Stimulated activated CD8-positive, alpha-beta memory T cell treated with anti-CD3 and anti-CD28 coated beads, Interleukin-15, amount 100 ng/mL, for 48 hours (primary cell): Measurements from ENCODE around the gene MGARP.
"Not testable (repeated sequence)": the region's sequence is repeated elsewhere in the genome, so short reads cannot be mapped to it uniquely, and the experiment has no call there.

Experiments used
- DNase-seq, 2 donors: peaks; one replicate each; pipeline ENCODE4 v3.0.0-alpha.2; 2020; ENCODE audit warnings: low read depth in 2 of 2

MGARP gene

DNA sequence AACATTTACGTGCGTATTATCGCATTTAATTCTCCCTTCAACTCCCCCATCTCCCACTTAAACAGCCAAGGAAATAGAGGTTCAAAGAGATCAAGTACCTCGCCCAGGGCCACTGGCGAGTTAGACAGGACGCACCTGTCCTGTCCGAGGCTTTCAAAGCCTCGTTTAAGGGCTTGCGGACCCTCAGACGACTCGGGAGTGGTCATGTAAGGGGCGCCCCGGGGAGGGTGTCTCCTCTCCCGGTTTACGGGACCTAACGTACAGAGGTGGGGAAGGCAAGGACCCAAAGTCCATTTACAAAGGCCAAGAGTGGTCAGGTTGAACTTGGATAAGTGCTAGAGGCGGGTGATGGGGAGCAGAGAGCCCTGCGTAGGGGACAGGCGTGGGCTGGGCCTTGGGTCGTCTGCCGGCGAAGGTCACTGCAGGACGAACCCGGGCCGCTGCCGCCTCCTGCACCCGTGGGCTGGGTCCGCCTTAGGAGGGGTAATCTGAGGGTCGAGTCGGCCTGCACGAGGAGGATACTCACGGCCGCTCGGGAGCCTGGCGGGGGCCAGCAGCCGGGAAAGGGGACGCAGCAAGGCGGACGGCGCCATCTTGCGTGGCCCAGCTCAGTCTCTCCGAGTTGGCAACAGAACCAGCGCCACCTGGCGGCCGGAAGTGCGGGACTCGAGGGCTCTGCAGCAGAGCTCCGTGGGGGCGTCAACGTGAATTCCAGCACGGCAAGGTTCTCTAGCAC is 15.3 kb upstream of the MGARP start:
- peak; percentile 92 to 94 for DNase-seq

DNA sequence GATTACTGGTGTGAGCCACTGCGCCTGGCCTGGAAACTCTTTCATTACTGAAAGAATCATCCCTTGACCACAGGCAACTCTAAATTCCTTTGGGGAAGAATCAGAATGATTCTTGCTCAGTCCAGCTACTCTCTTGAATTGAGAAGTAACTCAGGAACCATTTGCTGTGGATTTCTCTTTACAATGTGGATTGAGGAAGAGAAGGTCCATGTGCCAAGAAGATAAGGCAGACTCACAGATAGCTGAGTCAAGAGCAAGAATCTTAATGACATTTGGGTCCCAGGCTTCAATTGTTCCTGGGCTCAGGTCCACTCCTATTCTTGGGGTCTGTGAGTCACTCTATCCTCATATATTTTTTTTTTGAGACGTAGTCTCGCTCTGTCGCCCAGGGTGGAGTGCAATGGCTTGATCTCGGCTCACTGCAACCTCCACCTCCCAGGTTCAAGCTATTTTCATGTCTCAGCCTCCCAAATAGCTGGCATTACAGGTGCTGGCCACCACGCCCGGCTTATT is 6.2 kb upstream of the MGARP start:
- DNase-seq, result no peak

DNA sequence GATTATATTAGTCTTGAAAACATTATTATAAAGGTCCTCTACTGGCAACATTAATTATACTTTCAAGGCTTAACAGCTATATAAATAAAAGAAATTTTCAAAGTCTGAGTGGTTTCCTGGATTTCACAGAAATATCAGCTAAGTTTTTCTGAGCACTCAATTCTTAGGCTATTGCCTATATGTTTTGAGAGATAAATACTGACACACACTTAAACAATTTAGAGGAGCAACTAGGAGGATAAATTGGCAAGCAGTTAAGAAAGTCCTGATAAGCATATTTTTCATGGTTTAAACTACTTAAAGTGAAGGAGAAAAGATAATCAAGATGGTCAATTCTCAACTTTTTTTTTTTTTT is 2.7 kb upstream of the MGARP start:
- no peak for DNase-seq

DNA sequence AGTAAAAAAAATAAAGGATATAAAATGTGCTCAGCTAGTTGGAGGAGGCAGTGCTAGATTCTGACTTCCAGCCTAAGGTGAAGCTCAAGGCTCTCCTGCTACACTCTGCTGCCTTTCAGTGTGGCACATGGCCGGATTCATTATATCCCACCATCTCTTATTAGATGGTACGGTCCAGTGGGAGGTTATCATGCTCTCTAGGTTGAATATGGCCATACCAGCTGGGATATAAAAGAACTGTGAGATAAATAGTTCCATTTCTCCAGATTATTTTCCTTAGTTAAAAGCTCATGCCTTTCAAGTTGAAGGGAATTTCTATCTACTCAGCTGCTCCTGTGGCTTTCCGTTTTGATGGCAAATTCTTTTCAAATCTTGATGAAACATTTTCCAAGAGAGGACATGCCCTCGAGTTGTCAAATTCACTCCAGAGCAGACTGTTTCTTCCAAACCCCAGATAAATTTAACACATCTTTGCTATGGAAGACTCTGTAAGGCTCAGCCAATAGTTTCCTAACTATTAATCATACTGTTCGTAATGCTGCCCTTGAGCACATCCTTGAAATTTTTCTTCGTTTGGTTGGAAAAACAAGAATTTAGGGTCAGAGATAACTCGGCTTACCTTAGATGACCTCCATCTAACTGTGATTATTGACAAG is 2.2 kb upstream of the MGARP start:
- no peak for DNase-seq

DNA sequence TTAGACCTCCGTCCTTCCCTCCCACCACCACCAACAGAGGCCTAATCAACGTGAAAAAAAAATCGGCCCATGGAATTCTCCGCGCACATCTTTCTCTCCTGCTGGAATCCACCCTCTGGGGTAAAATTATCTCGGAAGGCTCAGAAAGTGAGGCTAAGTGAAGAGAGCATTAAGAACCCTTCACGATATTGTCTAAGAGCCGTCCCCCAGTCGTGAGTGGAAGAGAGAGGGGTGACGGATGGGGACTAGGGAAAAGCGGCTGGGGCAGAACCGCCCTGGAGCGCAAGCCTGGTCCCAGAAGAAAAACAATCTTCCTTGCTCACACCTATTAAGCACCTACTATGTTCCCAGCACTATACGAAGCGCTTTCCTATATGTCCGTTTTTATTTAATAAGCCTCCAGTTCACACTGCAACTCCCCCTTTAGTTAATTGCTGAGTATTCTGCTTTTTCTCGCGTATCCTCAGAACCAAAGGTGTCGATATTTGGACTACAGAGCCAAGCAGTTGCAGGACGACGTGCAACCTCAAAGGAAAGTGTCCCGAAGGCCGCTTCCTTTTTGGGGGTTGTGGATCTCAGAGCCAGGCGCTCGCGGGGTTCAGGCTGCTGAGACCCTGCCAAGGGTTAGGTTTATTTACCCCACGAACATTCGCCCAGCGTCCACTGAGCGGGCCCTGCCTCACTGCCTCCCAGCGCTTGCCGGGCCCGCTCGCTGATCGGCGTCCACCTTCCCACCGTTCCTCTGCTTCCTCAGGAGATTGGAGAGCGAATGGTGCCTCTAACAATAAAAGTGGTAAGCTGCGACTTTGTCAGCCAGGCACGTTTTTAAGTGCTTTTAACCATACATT is 889 bp downstream of the MGARP start:
- DNase-seq, result no peak

DNA sequence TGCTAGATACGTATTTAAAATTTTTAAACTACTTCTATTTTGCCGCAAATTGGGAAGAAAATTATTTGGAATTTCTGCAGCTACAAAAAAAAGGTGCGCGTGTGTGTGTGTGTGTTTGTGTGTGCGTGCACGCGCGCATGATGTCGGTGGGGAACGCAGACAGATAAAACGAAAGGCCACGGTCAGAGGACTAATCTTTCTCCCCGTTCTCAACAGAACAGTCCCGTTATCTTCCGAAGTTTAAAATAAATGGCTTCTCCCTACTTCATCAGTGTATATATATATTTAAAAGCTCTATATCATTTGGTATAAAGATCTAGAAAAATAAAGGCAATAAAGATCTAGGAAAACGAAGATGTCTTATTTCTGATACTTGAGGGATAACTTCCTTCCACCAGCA is 1.5 kb downstream of the MGARP start:
- DNase-seq, result no peak

DNA sequence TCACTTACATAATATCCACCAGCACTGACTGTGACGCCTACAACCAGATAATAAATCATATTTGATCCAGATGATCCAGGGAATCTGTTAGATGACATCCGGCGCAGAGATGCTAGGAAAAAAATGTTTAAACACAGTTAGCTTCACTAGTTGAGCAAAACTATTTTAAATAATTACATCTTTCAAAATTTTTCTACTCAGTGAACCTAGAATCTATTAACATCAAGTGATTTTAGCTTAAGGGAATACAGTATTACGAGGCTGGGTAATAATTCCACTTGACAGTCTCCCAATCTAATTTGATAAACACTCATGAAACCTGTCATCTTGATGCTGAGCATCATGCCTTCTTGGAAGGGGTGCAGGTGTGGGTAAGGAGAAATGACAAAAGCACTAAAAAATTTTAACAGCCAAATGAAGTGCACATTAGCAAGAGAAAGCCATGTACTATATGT is 4.7 kb downstream of the MGARP start:
- no peak for DNase-seq

DNA sequence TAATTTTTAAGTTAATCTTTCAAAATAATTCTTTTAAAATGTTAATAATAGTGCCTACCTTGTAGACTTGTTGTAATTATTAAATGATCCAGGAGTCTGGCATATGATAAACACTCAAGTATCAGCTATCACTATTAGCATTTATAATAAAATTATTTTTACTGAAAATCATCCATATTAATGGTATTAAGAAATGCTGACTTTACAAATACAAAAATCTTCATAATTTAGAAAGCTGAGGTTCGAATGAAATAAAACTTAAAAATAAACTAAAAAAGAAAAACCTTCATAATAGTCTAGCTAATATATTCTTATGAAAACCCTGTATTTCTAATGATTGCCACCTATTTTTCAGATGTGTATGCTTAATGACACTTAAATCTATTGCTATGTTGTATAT is 5.2 kb downstream of the MGARP start:
- DNase-seq, result no peak

DNA sequence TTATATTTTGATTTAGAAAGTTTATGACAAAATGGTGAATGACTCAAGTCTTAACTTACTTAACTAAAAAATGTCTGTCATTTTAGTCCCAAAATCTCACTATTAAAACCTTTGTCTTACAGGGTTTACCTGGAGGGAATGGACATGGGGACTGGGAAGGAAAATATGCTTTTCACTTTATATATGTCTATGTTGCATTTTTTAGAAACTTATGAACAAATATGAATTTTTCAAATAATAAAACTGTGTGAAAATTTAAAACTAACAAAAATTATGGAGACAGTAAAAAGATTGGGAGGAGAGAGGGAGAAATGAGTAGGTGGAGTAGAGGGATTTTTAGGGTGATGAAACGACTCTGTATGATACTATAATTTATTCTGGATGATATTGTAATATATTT is 6.2 kb downstream of the MGARP start:
- no peak for DNase-seq

DNA sequence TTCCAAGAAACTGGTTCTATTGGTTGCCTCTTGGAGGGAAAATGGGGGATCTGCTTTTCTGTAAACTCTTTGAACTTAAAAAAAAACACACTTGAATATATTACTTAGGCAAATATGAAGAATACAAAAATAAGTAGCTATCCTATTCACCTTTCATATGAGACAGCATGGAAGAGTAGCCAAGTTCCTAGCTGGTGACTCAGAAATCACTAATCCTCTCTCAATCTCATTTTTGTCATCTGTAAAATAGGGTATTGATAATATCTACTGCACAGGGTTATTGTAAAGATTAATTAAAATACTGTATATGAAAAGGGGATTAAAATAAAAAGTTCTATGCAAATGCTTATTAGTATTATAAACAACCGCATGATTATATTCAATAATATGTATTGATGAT is 12.7 kb downstream of the MGARP start:
- DNase-seq, result no peak

DNA sequence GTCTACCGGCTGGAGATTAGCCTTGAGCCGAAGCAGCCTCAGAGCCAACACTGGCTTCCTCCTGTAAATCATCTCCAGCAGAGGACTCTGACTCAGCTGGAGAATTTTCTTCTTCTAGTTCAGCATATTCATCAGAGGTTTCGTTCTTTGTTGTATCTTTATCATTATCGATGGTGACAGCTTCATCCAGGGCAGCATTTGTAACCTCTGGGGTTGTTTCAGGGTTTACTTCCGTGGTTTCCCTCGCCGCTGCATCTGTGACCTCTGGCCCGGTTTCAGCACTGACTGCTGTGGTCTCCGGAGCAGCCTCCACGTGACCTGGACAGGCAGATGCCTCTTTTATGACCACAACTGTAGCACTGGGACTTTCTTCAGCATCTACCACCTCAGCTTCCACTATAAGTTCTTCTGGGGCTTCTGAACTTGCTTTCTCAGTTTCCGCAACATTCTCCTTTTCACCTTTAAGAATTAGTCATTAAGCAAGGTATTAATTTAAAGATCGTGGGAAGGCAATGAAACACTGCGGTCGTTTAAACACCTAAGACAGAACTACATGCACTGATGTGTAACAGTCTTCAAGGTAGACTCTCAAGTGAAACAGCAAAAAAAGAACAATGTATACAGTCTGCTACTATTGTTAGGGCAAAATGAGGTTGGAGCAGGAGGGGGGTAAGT is 13.3 kb downstream of the MGARP start:
- DNase-seq, result peak; percentile 83 to 85

DNA sequence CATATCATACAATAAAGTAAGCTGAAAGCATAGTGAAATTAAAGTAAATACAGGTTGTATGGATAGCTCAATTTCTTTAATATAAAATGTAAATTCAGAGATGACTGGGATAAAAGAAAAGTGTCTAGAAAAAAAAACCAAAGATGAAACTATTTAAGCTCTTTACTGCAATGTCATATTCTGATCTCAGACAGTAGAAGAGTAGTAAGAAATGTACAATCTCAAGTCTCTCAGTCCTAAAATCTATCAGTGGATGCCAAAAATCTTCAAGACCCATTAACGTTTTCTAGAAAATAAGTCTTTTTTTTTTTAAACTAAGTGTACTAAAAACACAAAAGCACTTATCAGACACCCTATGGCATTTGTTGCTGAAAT is 13.8 kb downstream of the MGARP start:
- DNase-seq, result no peak

DNA sequence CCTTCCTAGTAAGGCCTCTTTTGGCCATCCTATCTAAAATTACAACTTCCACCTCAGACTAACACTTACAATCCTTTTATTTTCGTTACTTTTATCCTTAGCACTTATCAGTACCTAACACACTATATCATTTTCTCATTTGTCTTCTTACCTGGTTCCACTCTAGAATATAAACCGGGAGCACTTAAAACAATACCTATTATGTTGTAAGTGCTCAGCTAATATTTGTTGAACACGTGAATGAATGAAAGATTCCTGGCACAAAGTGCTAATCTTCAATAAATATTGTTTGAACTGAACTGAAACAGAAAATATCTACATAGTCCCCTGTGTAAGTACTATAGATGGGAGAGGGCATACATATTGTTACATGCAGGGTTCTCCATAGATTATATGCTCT is 14.4 kb downstream of the MGARP start:
- no peak for DNase-seq

DNA sequence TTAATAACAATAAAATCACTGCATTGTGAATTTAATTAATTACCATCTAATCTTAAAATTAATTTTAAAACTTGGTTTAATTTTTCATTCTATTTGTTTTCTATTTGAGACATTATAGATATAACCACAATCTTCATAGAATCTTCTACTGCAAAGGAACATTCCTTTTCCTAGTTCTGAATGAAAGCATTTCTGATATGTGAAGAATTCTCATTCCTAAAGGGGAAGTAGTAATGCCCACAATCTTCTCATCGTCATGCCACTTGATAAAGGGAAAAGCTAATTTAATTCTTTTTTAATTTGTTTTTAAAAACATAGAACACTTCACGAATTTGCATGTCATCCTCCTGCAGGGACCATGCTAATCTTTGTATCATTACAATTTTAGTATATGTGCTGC is 23.7 kb downstream of the MGARP start:
- no peak for DNase-seq

DNA sequence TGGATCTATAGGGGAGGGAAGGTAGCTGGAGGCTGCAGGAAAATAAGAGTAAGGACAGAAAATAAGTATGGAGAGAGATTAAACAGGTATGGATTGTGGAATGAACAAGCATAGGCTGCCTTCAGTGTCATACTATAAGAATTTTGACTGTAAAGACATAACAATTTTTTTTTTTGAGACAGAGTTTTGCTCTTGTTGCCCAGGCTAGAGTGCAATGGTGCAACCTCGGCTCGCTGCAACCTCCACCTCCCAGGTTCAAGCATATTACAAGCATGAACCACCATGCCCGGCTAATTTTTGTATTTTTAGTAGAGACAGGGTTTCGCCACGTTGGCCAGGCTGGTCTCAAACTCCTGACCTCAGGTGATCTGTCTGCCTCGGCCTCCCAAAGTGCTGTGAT is 24.4 kb downstream of the MGARP start:
- not testable (repeated sequence) for DNase-seq

DNA sequence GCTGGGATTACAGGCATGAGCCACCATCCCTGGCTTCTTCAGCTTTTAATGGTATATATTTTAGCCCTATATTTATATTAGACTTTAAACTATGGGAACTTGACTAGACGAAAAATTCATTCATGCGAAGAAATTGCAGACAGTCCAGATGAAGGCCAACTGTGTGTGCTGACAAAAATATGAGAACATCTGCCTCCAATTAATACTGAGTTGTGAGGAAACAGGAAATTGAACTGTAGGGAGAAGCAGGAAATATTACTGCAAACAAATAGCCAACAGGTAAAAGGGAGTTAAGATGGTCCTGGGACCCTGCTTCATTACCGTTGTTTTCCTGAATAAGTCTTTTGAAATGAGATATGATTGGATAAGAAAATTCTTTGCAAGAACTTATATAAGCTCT is 26.3 kb downstream of the MGARP start:
- DNase-seq, result no peak

DNA sequence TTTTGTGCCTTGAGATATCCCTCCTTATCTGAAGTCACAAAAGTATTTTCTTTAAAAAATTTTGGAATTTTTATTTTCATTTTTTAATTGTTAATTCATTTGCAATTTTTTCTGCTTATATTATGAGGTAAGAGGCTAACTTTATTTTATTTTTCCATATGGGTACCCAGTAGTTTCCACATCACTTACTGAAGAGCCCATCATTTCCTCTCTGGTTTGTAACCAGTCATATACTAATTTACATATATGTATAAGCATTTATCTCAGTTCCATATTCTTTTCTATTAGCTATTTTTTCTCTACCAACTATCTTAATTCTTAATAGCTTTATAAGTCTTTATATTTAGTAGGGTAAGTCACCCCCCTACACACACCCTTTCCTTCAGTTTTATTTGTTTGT is 27.0 kb downstream of the MGARP start:
- DNase-seq, result no peak

DNA sequence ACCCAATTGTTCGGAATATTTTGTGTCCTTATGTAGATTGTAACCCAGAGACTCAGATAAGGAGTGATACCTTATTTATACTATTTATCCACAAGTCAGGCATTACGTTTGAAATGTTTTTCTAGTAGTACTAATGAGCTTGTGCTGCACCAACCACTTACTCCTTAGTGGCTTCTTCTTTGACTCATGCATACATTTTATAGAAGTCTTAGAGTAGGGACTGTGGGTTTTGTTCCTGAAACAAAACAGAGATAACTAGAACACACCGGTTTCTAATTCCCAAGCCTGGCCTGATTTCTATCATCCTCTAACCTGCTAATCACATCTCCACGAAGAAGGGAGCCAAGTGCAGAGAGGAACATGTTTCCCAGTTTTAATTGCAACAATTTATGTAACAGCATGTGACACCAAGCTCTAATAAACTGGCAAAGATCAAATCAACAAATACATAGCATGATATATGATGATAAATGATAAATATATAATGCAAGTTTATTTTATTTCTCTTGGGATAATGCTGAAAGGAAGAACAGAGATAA is 32.3 kb downstream of the MGARP start:
- no peak for DNase-seq

DNA sequence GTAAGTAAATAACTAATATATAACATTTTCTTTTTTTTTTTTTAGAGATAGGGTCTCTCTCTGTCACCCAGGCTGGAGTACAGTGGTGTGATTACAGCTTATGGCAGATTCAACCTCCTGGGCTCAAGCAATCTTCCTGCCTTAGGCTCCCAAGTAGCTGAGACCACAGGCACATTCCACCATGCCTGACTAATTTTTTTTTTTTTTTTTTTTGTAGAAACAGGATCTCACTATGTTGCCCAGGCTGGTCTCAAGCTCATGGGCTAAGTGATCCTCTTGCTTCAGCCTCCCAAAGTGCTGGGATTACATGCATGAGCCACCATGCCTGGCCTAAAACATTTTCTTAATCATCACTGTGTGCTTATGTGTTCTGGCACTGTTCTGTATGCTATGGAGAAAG is 32.8 kb downstream of the MGARP start:
- no peak for DNase-seq

DNA sequence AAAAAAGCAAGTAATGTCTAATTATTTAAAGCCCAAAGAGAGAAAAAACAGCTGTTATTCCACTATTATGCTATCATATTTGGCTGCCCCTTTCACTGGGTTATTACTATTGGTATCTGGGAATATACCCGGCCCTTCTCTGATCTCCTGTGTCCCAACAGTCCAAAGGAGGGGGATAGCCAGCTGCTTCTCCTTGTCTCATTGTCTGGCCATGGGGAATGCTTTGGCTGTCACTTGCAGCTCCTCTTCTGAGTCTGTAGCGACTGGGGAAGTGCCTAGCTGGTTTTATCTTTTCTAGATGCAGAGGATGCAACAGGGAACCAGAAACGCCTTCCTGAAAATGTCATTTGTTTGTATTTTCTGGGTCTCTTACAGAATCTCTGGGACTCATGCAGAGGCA is 33.9 kb downstream of the MGARP start:
- no peak for DNase-seq

DNA sequence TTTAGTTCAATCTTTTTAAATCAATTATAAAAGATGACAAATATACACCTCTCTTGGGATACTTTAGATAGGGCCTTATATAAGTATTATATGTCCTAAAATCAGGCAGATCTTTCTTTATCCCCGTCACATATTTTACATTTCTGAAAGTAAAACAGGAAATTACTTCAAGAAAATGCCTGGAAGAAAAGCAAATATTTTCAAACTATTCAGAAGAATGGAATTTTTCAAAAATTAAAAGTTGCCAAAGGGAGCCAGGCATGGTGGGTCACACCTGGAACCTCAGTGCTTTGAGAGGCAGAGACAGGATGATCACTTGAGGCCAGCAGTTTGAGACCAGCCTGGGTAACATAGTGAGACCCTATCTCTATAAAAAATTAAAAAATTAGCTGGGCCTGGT is 34.4 kb downstream of the MGARP start:
- no peak for DNase-seq
